Endothelial cell of umbilical vein (primary cell): ENCODE measurements around the gene SLC35D2. TPM values are rescaled to one million over a fixed set of nuclear protein-coding genes. Genes with fewer than 3 reads are reported as not detected.
"Not testable (repeated sequence)": the region's sequence is repeated elsewhere in the genome, so short reads cannot be mapped to it uniquely, and the experiment has no call there.

Experiments
- BruUV-seq: library from RNA; stranded (reverse); fragments of 400-500 nt; replicated peaks from 2 replicates; lab custom pipeline; 2021; lab: Mats Ljungman, UMichigan
- CTCF ChIA-PET: fragments of 300-600, 350-600 bp; sonication (Branson Sonifier 250); formaldehyde crosslinking; loops from one replicate; lab custom pipeline; 2021; ENCODE audit warnings: antibody characterized with exemption, inconsistent platforms; lab: Charles Lee
- POLR2A ChIA-PET: fragments of 300-600, 350-600 bp; sonication (Branson Sonifier 250); formaldehyde crosslinking; loops from one replicate; lab custom pipeline; 2021; ENCODE audit warnings: antibody characterized with exemption, inconsistent platforms; lab: Charles Lee
- DNase-seq: peaks from one replicate; pipeline ENCODE4 v3.0.0-alpha.2; 2011; ENCODE audit warnings: low read depth, low spot score
- FAIRE-seq: peaks from 2 replicates; lab custom pipeline; 2011; peaks lifted over from hg19 to GRCh38; lab: Jason Lieb, UNC
- H2AFZ ChIP-seq: 2 replicates; pipeline ENCODE4 v1.6.0; 2012; ENCODE audit warnings: low read depth, low read length, control low read depth, inconsistent platforms
- H3K27ac ChIP-seq: 2 replicates; pipeline ENCODE4 v1.5.1; 2011; ENCODE audit warnings: low read depth, mild to moderate bottlenecking, control low read depth, low read length, moderate library complexity; ENCODE audit not compliant: insufficient read depth
- H3K27me3 ChIP-seq, 2 experiments: 2 replicates each; pipeline versions ENCODE4 v1.6.0 to v1.6.1; 2011; ENCODE audit warnings: low read length in 2 of 2, mixed read lengths in 1 of 2; ENCODE audit not compliant: control insufficient read depth in 2 of 2, insufficient read depth in 2 of 2
- H3K36me3 ChIP-seq, 2 experiments: 2 replicates in 1 of 2; 3 replicates in 1 of 2; pipeline ENCODE4 v1.5.1; 2011; ENCODE audit warnings: low read length in 2 of 2, mild to moderate bottlenecking in 1 of 2, moderate library complexity in 1 of 2; ENCODE audit not compliant: control insufficient read depth in 2 of 2, insufficient read depth in 2 of 2; ENCODE audit errors: extremely low read depth in 1 of 2
- H3K4me1 ChIP-seq: 3 replicates; pipeline ENCODE4 v1.5.1; 2011; ENCODE audit warnings: mild to moderate bottlenecking, low read length; ENCODE audit not compliant: control insufficient read depth, insufficient read depth; ENCODE audit errors: extremely low read depth
- H3K4me2 ChIP-seq: 2 replicates; pipeline ENCODE4 v1.6.1; 2011; ENCODE audit warnings: low read length, control low read depth, mixed read lengths; ENCODE audit not compliant: insufficient read depth
- H3K4me3 ChIP-seq, 3 experiments: fragments of 200-600 bp in 1 of 3; sonication (generic), shearing (Covaris generic) in 1 of 3; replicated peaks in 1 of 3; 2 replicates each; pipeline ENCODE4 v1.5.1; 2011 to 2016; ENCODE audit warnings: control low read depth in 3 of 3, low read length in 3 of 3, mild to moderate bottlenecking in 2 of 3, inconsistent platforms in 1 of 3, low read depth in 1 of 3, moderate library complexity in 1 of 3; ENCODE audit not compliant: insufficient read depth in 1 of 3
- H3K79me2 ChIP-seq: 2 replicates; pipeline ENCODE4 v1.6.0; 2012; ENCODE audit warnings: low read length, inconsistent platforms; ENCODE audit not compliant: control insufficient read depth, insufficient read depth
- H3K9ac ChIP-seq: replicated peaks from 2 replicates; pipeline ENCODE3; 2011; ENCODE audit warnings: low read length, control low read depth; ENCODE audit not compliant: insufficient read depth; ENCODE audit errors: extremely low read depth
- H3K9me1 ChIP-seq: replicated peaks from 3 replicates; pipeline ENCODE4 v1.6.0; 2011; ENCODE audit warnings: mild to moderate bottlenecking, low read length; ENCODE audit not compliant: control insufficient read depth, insufficient read depth; ENCODE audit errors: extremely low read depth
- H3K9me3 ChIP-seq: replicated peaks from 2 replicates; pipeline ENCODE4 v1.5.1; 2012; ENCODE audit warnings: low read length, inconsistent platforms; ENCODE audit not compliant: control insufficient read depth, insufficient read depth
- H4K20me1 ChIP-seq: replicated peaks from 2 replicates; pipeline ENCODE3; 2011; ENCODE audit warnings: mild to moderate bottlenecking, low read length; ENCODE audit not compliant: control insufficient read depth, insufficient read depth; ENCODE audit errors: extremely low read depth
- FOS ChIP-seq: IDR thresholded peaks from 2 replicates; pipeline ENCODE4 v1.6.1; 2011; ENCODE audit warnings: mild to moderate bottlenecking, low read length, moderate library complexity, borderline replicate concordance; ENCODE audit not compliant: insufficient read depth
- GATA2 ChIP-seq: IDR thresholded peaks from 2 replicates; pipeline ENCODE4 v1.7.0; 2011; ENCODE audit warnings: low read depth, mild to moderate bottlenecking, moderate library complexity, mixed read lengths, low read length; ENCODE audit not compliant: insufficient read length, insufficient read depth
- JUN ChIP-seq: IDR thresholded peaks from 2 replicates; pipeline ENCODE4 v1.6.1; 2011; ENCODE audit warnings: borderline replicate concordance, low read depth; ENCODE audit not compliant: insufficient read length, insufficient read depth
- MYC ChIP-seq: IDR thresholded peaks from one replicate; pipeline ENCODE4 v1.6.1; 2011; ENCODE audit warnings: mild to moderate bottlenecking, low read depth, low read length
- POLR2AphosphoS5 ChIP-seq: IDR thresholded peaks from 2 replicates; pipeline ENCODE4 v1.6.1; 2012; ENCODE audit warnings: low read depth, mild to moderate bottlenecking, control low read depth, low read length, moderate library complexity; ENCODE audit not compliant: insufficient read depth
- dilution Hi-C: fragments of 300-500 bp; cut with MboI; formaldehyde crosslinking; loops from one replicate; pipeline ENCODE4 v1.15.0; 2019; ENCODE audit warnings: low sequenced_read_pairs; ENCODE audit not compliant: extremely low pct_ligation_motif_present
- intact Hi-C: fragments of 100-400 bp; cut with micrococcal nuclease; formaldehyde crosslinking; loops from one replicate; pipeline ENCODE4 v1.10.0; 2022
- polyA plus RNA-seq, 4 experiments: library from polyadenylated mRNA; depleted of rRNA in 3 of 4; stranded (reverse) in 3 of 4; unstranded in 1 of 4; fragments of >200 nt; gene quantifications; 2 replicates each; pipeline versions ENCODE4 v1.2.1 to v1.2.3, GENCODE V29; 2011 to 2012; ENCODE audit warnings: missing spikeins in 1 of 4
- total RNA-seq: library from RNA; stranded (reverse); gene quantifications from 2 replicates; pipeline ENCODE4 v1.2.3, GENCODE V29; 2021
- TF ChIP-seq, protein P1 (sequence below): IDR thresholded peaks from 2 replicates; pipeline ENCODE4 v1.6.1; 2011; ENCODE audit not compliant: insufficient read depth, insufficient read length

Gene SLC35D2
- total and polyA plus RNA-seq, 2 donors (not counting 3 experiments of a cell fraction or from before 2014, with no cell fraction given) = 21.1 to 29.9 TPM

DNA sequence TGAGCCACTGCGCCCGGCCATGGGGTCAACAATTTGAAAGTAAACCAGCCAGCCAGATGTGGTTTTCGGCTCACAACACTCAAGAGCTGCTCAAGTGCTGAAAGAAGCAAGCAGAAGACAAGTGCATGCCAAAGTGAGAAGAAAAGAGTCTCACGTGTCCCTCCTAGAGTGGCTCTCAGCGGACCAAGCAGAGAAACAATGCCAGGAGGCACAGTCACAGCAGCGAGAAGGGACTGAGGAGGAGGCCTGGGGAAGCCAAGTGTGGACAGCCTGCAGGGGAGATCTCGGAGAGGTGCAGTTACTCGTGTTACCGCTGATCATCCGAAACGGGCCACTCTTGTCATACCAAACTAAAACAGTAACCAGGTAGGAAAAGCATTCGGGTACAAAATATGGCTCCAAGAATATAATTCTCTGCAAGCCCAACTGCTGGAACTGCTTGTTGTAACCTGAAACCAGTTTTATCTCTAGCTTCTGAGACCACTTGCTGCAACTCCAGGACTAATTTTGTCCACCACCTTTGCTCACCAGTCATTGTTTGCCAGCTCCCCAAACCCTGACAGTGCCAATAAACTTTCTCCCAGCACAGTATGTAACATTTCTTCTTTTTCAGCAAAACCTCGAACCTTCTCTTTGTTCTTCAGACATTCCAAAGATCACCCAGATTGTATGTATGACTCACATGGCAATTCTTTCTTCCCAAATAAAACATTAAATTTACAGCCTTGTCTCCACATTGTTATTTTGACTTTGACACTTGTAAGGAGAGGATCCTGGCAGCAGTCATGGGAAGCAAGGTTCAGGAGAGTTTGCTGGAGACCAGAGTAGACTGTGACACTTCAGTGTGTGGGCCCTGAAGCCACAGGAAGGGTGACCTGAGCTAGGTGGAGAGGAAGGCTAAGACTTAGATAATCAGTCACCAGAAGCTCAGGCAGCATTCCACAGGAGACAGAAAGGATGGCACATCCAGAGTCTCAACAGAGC, 6.3 kb downstream of the SLC35D2 start:
- Histone ChIP-seq H3K27ac (peak overlapping the region; percentile 76), H3K4me1 (peaks cover 17% of the 10 kb centered on the region), H3K79me2 (peaks cover 32% of the 10 kb centered on the region), H3K36me3 (peaks cover 0 to 2% of the 10 kb centered on the region in 2 experiments), H4K20me1 (no peaks in the 10 kb centered on the region), H3K9ac (no peak overlapping the region), H3K9me3 (no peaks in the 10 kb centered on the region), H3K27me3 (no peaks in the 10 kb centered on the region), H3K4me2 (peak overlapping the region; percentile 52), H3K4me3 (no peak overlapping the region), H2AFZ (no peak overlapping the region), H3K9me1 (no peaks in the 10 kb centered on the region)
- no TSS peak for BruUV-seq
- dilution Hi-C loops = no loop called here
- CTCF ChIA-PET = interaction anchor here (0.7 to 1.9 kb wide), 6 partner anchors 12 to 289 kb away, joined by 3 to 9 read pairs (median 3); no protein-coding TSS in a partner anchor
- DNase-seq = peak; percentile 77
- peak; percentile 48 for TF ChIP-seq FOS
- no peak for TF ChIP-seq POLR2AphosphoS5
- TF ChIP-seq, protein P1, sequence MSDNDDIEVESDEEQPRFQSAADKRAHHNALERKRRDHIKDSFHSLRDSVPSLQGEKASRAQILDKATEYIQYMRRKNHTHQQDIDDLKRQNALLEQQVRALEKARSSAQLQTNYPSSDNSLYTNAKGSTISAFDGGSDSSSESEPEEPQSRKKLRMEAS = no peak
- no peak for TF ChIP-seq GATA2
- TF ChIP-seq JUN = peak; percentile 59
- TF ChIP-seq MYC = no peak
- intact Hi-C loops = no loop called here
- peak; percentile 92 for FAIRE-seq
- POLR2A ChIA-PET = no interaction called here

DNA sequence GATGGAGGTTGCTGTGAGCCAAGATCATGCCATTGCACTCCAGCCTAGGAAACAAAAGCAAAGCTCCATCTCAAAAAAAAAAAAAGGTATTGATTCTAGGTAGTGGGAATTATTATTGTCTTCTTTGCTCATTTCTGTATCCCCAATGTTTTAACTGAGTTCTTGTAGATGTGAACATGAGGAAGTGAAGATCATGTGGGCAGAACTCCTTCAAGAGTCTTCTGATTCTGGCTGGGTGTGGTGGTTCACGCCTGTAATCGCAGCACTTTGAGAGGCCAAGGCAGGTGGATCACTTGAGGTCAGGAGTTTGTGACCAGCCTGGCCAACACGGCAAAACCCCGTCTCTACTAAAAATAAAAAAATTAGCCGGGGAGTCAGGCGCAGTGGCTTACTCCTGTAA, 8.0 kb downstream of the SLC35D2 start:
- H4K20me1 ChIP-seq, H3K27me3 ChIP-seq, H3K4me3 ChIP-seq, H3K9me1 ChIP-seq, CTCF ChIA-PET, H3K27ac ChIP-seq, DNase-seq, FAIRE-seq, H3K9ac ChIP-seq, H3K9me3 ChIP-seq, BruUV-seq, H3K36me3 ChIP-seq, POLR2A ChIA-PET, intact Hi-C loops, dilution Hi-C loops, H2AFZ ChIP-seq, H3K4me2 ChIP-seq: not testable (repeated sequence)
- H3K4me1 ChIP-seq = peaks cover 14% of the 10 kb centered on the region
- H3K79me2 ChIP-seq = peaks cover 24% of the 10 kb centered on the region
